IMR-90 (cell line): ENCODE results near the gene TBL3.
A peak's percentile ranks its signal among the peaks of the same experiment; 100 is the strongest.

Experiments
- CTCF ChIP-seq: conservative IDR thresholded peaks from 2 replicates; pipeline ENCODE4 v1.5.1; 2012; ENCODE audit warnings: mild to moderate bottlenecking, low read depth, low read length, improper control_type of control experiment
- POLR2A ChIP-seq: IDR thresholded peaks from 2 replicates; pipeline ENCODE4 v1.6.1; 2012; ENCODE audit warnings: mild to moderate bottlenecking, low read depth, low read length
- RAD21 ChIP-seq: IDR thresholded peaks from 2 replicates; pipeline ENCODE4 v1.6.1; 2012; ENCODE audit warnings: low read length, improper control_type of control experiment
- RCOR1 ChIP-seq: IDR thresholded peaks from 2 replicates; pipeline ENCODE4 v1.6.1; 2012; ENCODE audit warnings: mild to moderate bottlenecking, low read length, improper control_type of control experiment; ENCODE audit not compliant: insufficient replicate concordance

- peak; percentile 98 for TF ChIP-seq CTCF
- TF ChIP-seq POLR2A = no peak
- no peak for TF ChIP-seq RCOR1
- TF ChIP-seq RAD21 = peak; percentile 98
Measured at GRCh38 chr16:2023092-2024031, 51.5 kb downstream of the TBL3 start.
